Neural cell (in vitro differentiated cells): Measurements from ENCODE around the gene SLC44A1. TPM values are rescaled to one million over a fixed set of nuclear protein-coding genes. Genes with fewer than 3 reads are reported as not detected.

Source experiments
- H2AFZ ChIP-seq: fragments of 200-600, 300-800 bp; sonication (generic), shearing (Covaris generic); 2 replicates; pipeline ENCODE4 v1.6.0; 2014; ENCODE audit warnings: low read depth, mild to moderate bottlenecking, antibody characterized with exemption, low read length, moderate library complexity
- H3F3A ChIP-seq: fragments of 200-600 bp; shearing (Covaris generic); 2 replicates; pipeline ENCODE4 v1.6.1; 2016; ENCODE audit warnings: mild to moderate bottlenecking, moderate library complexity, mixed read lengths, antibody characterized with exemption, low read length; ENCODE audit not compliant: insufficient read depth, poor library complexity, severe bottlenecking
- H3K27ac ChIP-seq: fragments of 200-600, 300-800 bp; sonication (generic), shearing (Covaris generic); 2 replicates; pipeline ENCODE4 v1.5.1; 2014; ENCODE audit warnings: mild to moderate bottlenecking, low read length, moderate library complexity
- H3K27me3 ChIP-seq: fragments of 300-800, 200-600 bp; sonication (generic), shearing (Covaris generic); 2 replicates; pipeline ENCODE4 v1.6.0; 2014; ENCODE audit warnings: mild to moderate bottlenecking, low read depth, low read length, moderate library complexity; ENCODE audit not compliant: insufficient read depth
- H3K36me3 ChIP-seq: fragments of 300-800, 200-600 bp; sonication (generic), shearing (Covaris generic); 2 replicates; pipeline ENCODE4 v1.5.1; 2014; ENCODE audit warnings: mild to moderate bottlenecking, antibody characterized with exemption, low read length, moderate library complexity; ENCODE audit not compliant: insufficient read depth
- H3K4me2 ChIP-seq: fragments of 300-800, 200-600 bp; sonication (generic), shearing (Covaris generic); 2 replicates; pipeline ENCODE4 v1.6.0; 2014; ENCODE audit warnings: mild to moderate bottlenecking, low read length
- H3K4me3 ChIP-seq: fragments of 300-800, 200-600 bp; sonication (generic), shearing (Covaris generic); 2 replicates; pipeline ENCODE4 v1.5.1; 2014; ENCODE audit warnings: mild to moderate bottlenecking, low read length, moderate library complexity
- H3K79me2 ChIP-seq: fragments of 200-600 bp; shearing (Covaris generic); replicated peaks from 2 replicates; pipeline ENCODE4 v1.6.0; 2014; ENCODE audit warnings: mild to moderate bottlenecking, low read length, moderate library complexity; ENCODE audit not compliant: insufficient read depth
- H3K9ac ChIP-seq: fragments of 300-800, 200-600 bp; sonication (generic), shearing (Covaris generic); 2 replicates; pipeline ENCODE4 v1.6.1; 2016; ENCODE audit warnings: mild to moderate bottlenecking, low read length, mixed read lengths
- H3K9me2 ChIP-seq: fragments of 200-600 bp; shearing (Covaris generic); 2 replicates; pipeline ENCODE4 v1.6.1; 2016; ENCODE audit warnings: mild to moderate bottlenecking, low read length, mixed read lengths; ENCODE audit not compliant: insufficient read depth
- H3K9me3 ChIP-seq: fragments of 200-600, 300-800 bp; sonication (generic), shearing (Covaris generic); 2 replicates; pipeline ENCODE4 v1.6.1; 2016; ENCODE audit warnings: mild to moderate bottlenecking, mixed run types, low read length, moderate library complexity, mixed read lengths
- H4K20me1 ChIP-seq: fragments of 200-600 bp; shearing (Covaris generic); 2 replicates; pipeline ENCODE4 v1.6.1; 2016; ENCODE audit warnings: mild to moderate bottlenecking, mixed run types; ENCODE audit not compliant: insufficient read depth
- EP300 ChIP-seq: fragments of 450-650 bp; conservative IDR thresholded peaks from 2 replicates; pipeline ENCODE4 v1.6.1; 2014; ENCODE audit warnings: antibody characterized with exemption, mild to moderate bottlenecking, moderate library complexity; ENCODE audit not compliant: poor library complexity, severe bottlenecking
- EZH2 ChIP-seq: fragments of 200-600, 300-800 bp; shearing (Covaris generic), sonication (generic); IDR thresholded peaks from 2 replicates; pipeline ENCODE4 v1.6.1; 2014; ENCODE audit warnings: antibody characterized with exemption, low read length, borderline replicate concordance, mild to moderate bottlenecking; ENCODE audit not compliant: insufficient read depth, poor library complexity, severe bottlenecking
- MXI1 ChIP-seq: fragments of 450-650 bp; conservative IDR thresholded peaks from 2 replicates; pipeline ENCODE4 v1.6.1; 2014; ENCODE audit warnings: antibody characterized with exemption, mild to moderate bottlenecking; ENCODE audit not compliant: poor library complexity, severe bottlenecking
- POLR2AphosphoS5 ChIP-seq: IDR thresholded peaks from 2 replicates; pipeline ENCODE4 v1.6.1; 2012
- RAD21 ChIP-seq: fragments of 450-650 bp; conservative IDR thresholded peaks from 2 replicates; pipeline ENCODE4 v1.6.1; 2014; ENCODE audit warnings: antibody characterized with exemption, mild to moderate bottlenecking, moderate library complexity
- REST ChIP-seq: IDR thresholded peaks from 2 replicates; pipeline ENCODE4 v1.6.1; 2012; ENCODE audit warnings: borderline replicate concordance
- SMC3 ChIP-seq: fragments of 450-650 bp; conservative IDR thresholded peaks from 2 replicates; pipeline ENCODE4 v1.6.1; 2014; ENCODE audit warnings: antibody characterized with exemption, mild to moderate bottlenecking, moderate library complexity; ENCODE audit not compliant: poor library complexity
- TAF1 ChIP-seq: IDR thresholded peaks from 2 replicates; pipeline ENCODE4 v1.6.1; 2012; ENCODE audit warnings: low read depth
- polyA plus RNA-seq: library from polyadenylated mRNA; depleted of rRNA; stranded (reverse); fragments of >200 nt; gene quantifications from 2 replicates; pipeline ENCODE4 v1.2.3, GENCODE V29; 2014
- TF ChIP-seq, protein P1 (sequence below): fragments of 450-650 bp; IDR thresholded peaks from 2 replicates; pipeline ENCODE4 v1.5.1; 2014; ENCODE audit warnings: antibody characterized with exemption, mild to moderate bottlenecking, moderate library complexity; ENCODE audit not compliant: poor library complexity, severe bottlenecking

SLC44A1 gene
- polyA plus RNA-seq, 1 donor from 2014 or later, result 3.9 TPM

DNA sequence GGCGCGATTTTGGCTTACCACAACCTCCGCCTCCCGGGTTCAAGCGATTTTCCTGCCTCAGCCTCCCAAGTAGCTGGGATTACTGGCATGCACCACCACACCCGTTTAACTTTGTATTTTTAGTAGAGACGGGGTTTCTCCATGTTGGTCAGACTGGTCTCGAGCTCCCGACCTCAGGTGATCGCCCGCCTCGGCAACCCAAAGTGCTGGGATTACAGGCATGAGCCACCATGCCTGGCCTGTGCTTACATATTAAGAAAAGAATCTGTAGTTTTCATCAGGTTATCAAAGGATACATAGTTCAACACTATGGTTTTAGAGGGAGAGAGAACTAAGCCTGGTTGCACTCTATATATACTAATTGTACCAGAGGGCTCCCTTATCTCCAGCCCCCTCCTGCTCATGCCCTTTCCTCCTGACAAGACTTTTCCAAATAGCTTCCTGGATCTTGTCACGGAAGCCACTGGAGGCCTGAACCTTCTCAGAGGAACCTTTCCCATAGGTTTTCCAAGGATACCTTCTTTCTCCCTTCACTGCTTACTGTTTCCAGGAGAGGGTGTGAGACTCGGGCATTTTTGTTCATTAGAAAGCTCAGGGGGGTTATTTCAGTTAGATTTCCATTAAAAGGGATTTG lies 53.1 kb downstream of the SLC44A1 start:
- no peaks in the 10 kb centered on the region for H3K27me3 ChIP-seq
- H3K9me2 ChIP-seq, result no peaks in the 10 kb centered on the region
- no peak overlapping the region for H2AFZ ChIP-seq
- H3K79me2 ChIP-seq, result no peaks in the 10 kb centered on the region
- no peaks in the 10 kb centered on the region for H3K9me3 ChIP-seq
- no peaks in the 10 kb centered on the region for H4K20me1 ChIP-seq
- no peak overlapping the region for H3K27ac ChIP-seq
- TF ChIP-seq TAF1 (no peak), SMC3 (no peak), MXI1 (no peak), EZH2 (no peak), REST (no peak), EP300 (no peak), RAD21 (no peak), POLR2AphosphoS5 (no peak)
- TF ChIP-seq, protein P1, sequence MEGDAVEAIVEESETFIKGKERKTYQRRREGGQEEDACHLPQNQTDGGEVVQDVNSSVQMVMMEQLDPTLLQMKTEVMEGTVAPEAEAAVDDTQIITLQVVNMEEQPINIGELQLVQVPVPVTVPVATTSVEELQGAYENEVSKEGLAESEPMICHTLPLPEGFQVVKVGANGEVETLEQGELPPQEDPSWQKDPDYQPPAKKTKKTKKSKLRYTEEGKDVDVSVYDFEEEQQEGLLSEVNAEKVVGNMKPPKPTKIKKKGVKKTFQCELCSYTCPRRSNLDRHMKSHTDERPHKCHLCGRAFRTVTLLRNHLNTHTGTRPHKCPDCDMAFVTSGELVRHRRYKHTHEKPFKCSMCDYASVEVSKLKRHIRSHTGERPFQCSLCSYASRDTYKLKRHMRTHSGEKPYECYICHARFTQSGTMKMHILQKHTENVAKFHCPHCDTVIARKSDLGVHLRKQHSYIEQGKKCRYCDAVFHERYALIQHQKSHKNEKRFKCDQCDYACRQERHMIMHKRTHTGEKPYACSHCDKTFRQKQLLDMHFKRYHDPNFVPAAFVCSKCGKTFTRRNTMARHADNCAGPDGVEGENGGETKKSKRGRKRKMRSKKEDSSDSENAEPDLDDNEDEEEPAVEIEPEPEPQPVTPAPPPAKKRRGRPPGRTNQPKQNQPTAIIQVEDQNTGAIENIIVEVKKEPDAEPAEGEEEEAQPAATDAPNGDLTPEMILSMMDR, result no peak
- no peak overlapping the region for H3K4me2 ChIP-seq
- H3K4me3 ChIP-seq, result no peak overlapping the region
- H3K36me3 ChIP-seq, result no peaks in the 10 kb centered on the region
- no peaks in the 10 kb centered on the region for H3F3A ChIP-seq
- H3K9ac ChIP-seq, result no peak overlapping the region

GRCh38 chr9:105299190-105299854 lies 54.9 kb downstream of the SLC44A1 start:
- TF ChIP-seq EP300 (no peak), RAD21 (no peak), TAF1 (no peak), REST (no peak), SMC3 (no peak), POLR2AphosphoS5 (no peak), EZH2 (no peak), MXI1 (no peak)
- TF ChIP-seq, protein P1, result no peak
- H2AFZ ChIP-seq, result no peak overlapping the region
- H3F3A ChIP-seq, result no peaks in the 10 kb centered on the region
- H3K36me3 ChIP-seq, result no peaks in the 10 kb centered on the region
- no peaks in the 10 kb centered on the region for H3K9me2 ChIP-seq
- no peak overlapping the region for H3K9ac ChIP-seq
- no peak overlapping the region for H3K4me3 ChIP-seq
- no peaks in the 10 kb centered on the region for H3K9me3 ChIP-seq
- H3K79me2 ChIP-seq, result no peaks in the 10 kb centered on the region
- H3K27ac ChIP-seq, result no peak overlapping the region
- no peak overlapping the region for H3K4me2 ChIP-seq
- no peaks in the 10 kb centered on the region for H4K20me1 ChIP-seq
- H3K27me3 ChIP-seq, result no peaks in the 10 kb centered on the region
